Measurements from ENCODE around the gene BMF. TPM values are rescaled to one million over a fixed set of nuclear protein-coding genes. Genes with fewer than 3 reads are reported as not detected.
A peak's percentile ranks its signal among the peaks of the same experiment; 100 is the strongest.
"Not testable (repeated sequence)": the region's sequence is repeated elsewhere in the genome, so short reads cannot be mapped to it uniquely, and the experiment has no call there.

BMF gene
- total RNA-seq, 1 experiment from 2014 or later, result 18.7 TPM

DNA sequence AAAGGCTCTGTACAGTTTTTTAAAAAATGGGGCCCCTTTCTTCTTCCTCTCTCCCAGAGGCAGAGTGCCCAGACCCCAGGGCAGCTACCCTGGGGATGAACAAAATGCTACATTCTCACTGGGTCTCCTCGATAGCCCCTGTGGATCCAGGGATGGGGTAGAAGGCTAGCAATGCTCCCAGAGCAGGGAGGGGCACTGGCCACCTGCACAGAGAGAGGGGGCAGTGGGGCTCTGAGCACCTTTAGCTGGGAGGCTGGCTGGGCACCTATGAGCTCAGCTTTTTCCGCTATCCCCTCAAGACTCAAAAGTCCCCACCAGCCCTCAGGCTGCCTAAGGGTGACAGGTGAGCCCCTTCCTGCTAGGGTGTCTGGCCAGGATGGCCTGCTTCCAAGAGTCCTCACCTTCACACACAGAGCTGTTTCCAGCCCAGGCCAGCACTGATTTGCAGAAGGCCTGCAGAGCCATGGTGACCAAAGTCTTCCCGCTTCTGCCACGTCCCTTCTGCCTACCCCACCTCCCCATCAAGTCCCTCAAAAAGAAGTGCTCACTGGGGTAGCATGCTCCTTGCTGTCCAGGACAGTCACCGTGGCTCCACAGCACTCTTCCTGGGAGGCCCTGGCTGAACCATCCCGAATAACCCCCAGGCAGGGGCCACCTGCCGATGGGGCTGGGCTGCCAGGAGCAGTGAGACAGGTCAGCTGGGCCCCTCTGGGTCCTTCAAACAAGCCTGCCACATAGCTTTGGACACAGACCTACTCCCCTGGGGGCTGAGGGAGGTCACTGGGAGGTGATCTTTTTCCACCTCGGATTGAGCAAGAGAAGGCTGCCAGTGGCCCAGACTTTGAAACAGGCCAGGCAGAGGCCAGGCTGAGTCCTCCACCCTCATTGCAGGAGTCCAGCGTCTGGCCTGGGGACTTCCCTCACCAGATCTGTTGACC, 20.4 kb downstream of the BMF start:
- DNase-seq (ENCODE audit: low spot score), result no peak

DNA sequence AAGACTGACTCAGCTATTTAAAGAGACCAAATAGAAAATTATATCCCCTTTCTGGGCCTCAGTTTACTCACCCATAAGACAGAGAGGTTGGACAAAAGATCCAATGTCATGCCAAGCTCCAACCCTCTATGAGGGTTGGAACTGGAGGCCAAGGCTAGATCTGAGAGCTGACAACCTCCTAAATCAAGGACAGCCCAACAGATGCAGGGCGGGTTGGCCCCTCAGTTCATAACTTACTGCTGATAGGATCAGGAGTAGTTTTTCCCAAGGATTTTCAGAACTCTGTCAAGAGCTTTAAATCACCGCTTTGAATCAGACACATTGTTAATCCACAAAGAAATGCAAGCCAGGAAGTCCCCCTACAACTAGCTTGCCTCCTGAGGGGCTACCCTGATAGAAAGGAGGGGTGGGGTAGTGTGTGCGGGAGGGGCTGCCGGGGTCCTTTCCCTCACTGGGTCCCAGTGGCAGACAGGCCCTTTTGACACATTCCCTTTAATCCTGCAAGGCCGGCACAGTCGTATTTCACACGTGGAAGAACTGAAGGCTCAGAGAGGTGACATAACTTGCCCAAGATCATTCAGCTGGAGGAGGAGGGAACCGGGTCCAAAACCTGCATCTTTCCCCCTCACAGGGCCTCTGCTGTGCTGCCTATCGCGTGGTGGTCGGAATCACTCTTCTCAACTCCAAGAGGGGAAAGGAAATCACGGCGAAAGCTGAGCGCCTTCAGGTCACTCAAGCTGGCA, 21.4 kb downstream of the BMF start:
- DNase-seq (ENCODE audit: low spot score), result no peak

DNA sequence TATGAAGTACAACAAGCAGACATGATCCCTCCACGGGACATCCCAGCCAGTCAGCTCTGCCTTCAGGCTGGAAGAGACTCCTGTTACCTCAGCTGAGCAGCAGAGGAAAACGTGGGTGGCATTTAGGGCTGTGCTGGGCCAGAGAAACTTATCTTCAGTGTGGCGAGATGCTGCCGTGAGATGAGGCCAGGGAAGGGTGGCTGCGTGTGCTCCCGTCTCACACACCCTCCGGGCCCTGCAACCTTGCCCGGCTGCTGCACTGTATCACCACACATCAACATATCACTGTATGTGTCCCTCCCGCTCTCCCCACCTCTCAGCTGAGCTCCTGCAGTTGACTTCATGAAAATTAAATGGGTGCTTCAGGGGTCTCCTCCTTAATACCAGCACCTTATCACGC, 23.4 kb downstream of the BMF start:
- DNase-seq (ENCODE audit: low spot score), result peak; percentile 79

DNA sequence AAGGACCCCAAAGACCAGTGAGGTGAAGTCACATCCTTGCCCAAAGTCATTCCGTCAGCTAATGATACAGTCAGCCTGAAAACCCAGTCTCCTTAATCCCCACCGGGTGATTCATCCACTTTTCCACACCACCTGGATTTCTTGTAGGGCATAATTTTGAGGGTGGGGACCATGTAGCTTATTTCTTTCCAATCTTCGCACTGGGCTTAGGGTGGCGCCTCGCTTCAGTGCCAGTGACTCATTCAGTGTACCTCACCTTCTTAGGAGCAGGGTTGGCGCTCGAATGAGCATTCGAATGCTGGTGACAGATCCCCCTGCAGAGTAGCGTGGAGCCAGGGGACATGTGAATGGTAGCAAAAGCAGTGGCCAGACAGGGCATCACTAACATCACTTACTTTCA, 24.0 kb downstream of the BMF start:
- peak; percentile 73 for DNase-seq (ENCODE audit: low spot score)

DNA sequence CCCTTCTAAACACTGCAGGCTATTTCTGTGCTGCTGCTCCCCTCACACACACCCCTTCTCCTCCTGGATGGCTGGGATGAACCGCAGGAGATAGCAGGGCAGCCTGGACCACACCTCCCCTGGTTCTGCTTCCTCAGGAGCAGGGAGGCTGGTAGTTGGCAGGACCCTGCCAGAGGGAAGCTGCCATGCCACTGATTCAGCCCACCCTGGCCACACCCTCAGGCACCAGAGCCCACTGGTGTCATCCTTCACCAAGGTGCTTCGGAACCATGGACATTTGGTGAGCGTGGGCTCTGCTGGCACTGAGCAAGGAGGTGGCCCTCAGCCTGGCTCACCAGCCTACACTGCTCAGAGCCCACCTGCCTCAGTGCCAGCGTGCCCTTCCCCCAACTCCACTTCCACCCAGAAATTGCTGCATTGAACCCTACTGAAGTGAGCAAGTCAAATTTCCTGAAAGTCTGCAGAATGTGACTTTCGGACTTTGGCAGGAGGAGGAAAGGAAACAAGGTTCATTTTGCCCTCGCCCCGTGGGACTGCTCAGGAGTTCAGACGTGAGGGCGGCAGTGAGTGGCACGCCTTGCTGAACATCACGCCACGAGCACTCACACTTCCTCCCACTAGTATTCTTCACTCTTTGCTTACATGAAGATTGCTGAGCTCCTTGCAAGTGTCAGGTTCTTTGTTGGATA, 26.3 kb downstream of the BMF start:
- no peak for DNase-seq (ENCODE audit: low spot score)

DNA sequence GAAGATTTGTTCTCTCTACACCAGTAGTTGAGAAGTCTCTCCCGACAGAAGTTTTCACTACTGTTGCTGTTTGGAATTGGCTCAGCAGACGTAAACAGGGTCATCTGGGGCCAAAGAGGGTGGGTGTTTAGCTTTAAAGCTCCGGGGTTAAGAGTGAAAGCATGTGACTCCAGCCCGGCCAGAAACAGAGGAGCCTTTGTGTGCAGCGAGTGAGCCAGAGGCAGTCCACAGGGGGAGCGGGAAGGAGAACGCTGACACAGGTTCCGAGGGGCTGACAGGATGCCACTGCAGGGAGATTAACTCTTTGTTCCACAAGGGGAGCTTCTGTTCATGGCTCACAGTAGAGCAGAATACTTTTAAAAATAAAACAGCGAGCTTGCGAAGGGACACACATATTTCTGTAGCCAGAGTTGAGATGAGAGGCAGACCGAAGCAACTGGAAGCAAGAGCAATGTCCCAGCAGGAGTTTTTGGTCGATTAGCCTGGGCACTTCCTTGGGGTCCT, 26.9 kb downstream of the BMF start:
- DNase-seq (ENCODE audit: low spot score), result peak; percentile 93

DNA sequence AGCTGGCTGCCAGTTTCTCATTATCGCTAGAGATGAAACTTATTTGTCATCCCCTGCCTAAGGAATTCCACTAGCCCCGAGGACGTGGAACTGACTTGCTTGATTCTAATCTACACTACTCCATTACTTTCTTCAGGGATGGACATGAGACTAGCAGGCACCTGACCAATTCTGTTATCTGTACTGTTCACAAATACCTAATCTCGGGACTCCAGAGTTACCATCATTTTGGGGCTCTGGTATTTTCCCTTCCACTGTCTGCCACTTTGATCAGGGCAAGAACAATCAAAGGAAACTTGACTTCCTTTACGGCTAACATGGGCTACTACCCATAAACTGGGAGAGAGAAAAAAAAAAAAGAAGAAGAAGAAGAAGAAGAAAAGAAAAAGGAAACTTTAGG, 27.8 kb downstream of the BMF start:
- no peak for DNase-seq (ENCODE audit: low spot score)

DNA sequence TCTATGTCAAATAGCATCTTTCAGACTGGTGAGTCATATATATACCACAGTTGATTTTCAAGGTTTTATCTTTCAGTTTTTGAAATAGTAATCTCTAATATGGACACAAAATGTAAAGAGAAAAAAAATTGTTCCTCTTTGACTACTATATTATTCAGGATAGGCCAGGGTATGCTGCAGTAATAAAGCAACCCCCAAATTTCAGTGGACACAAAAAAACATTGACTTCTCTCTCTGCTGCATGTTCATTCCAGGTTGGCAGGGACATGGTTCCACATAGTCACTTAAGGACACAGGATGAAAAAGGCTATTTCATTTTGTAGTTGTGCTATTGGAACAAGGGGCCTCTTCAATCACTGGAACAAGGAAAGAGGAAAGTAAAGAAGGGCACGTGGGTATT, 28.6 kb downstream of the BMF start:
- no peak for DNase-seq (ENCODE audit: low spot score)

DNA sequence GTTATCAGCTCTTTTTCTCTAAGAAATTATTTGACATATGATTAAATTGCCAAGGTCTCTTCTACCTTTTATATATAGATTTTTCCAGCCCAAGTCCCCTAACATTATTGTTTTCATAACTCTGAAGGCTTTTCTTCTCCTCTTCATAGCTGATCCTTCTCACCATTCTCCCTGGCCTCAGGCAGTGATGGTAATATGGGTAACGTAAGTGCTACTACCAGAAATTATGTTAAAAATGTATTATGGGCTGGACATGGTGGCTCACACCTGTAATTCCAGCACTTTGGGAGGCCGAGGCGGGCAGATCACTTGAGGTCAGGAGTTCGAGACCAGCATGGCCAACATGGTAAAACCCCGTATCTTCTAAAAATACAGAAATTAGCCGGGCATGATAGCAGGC, 29.2 kb downstream of the BMF start:
- DNase-seq (ENCODE audit: low spot score), result no peak

DNA sequence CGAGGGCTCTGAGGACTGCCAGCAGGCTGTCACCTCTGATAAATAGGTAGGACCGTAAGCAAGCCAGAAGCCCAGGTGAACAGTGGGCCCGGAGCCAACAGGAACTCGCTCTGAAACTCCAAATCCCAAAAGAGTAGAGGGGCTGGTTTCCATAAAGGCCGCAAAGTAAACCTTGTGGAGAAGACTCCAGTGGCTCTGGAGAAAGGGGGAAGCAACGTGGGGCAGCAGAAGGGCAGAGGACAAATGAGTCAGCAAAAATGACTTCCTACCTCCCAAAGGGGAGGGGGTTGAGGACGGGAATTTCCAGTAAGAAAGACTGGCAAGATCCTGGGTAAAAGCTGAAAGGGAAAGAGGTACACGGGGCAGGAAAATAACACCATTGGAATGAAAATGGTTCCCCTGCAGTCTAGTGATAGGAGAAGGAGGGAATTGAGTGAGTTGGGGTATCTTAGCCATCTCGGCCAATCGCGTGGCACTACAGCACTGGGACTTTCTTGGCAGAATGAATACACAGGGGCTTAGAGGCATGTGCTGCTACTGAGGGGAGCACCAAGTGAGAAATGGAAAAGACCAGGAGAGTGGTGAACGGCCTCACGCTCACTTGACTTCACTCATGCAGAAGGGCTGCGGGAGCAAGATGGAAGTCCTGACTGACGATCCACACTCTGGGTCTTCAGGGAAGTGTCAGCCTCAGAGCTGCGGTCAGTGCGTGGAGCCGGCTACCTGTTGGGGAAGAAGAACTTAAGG, 33.2 kb downstream of the BMF start:
- peak; percentile 56 for DNase-seq (ENCODE audit: low spot score)

DNA sequence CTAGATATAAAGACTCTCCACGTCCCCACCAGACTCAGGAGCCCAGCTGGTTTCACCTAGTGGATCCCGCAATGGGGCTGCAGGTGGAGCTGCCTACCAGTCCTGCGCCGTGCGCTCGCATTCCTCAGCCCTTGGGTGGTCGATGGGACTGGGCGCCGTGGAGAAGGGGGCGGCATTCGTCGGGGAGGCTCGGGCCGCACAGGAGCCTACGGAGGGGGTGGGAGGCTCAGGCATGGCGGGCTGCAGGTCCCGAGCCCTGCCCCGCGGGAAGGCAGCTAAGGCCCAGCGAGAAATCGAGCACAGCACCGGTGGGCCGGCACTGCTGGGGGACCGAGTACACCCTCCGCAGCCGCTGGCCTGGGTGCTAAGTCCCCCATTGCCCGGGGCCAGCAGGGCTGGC, 34.0 kb downstream of the BMF start:
- not testable (repeated sequence) for DNase-seq (ENCODE audit: low spot score)

DNA sequence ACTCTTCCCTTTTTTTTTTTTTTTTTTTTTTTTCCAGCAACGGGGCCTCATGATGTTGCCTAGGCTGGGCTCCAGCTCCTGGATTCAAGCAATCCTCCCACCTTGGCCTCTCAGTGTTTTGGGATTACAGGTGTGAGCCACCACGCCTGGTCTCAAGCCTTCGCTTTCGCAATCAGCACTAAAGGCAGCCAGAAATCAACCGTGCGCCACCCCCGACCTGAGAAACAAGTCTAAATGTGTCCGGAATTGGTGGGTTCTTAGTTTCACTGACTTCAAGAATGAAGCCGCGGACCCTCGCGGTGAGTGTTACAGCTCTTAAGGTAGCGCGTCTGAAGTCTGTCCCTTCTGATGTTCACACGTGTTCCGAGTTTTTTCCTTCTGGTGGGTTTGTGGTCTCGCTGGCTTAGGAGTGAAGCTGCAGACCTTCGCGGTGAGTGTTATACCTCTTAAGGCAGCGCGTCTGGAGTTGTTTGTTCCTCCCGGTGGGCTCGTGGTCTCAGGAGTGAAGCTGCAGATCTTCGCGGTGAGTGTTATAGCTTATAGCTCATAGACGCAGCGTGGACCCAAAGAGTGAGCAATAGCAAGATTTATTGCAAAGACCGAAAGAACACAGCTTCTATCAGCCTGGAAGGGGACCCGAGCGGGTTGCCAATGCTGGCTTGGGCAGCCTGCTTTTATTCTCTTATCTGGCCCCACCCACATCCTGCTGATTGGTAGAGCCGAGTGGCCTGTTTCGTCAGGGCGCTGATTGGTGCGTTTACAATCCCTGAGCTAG, 34.8 kb downstream of the BMF start:
- DNase-seq (ENCODE audit: low spot score), result not testable (repeated sequence)

DNA sequence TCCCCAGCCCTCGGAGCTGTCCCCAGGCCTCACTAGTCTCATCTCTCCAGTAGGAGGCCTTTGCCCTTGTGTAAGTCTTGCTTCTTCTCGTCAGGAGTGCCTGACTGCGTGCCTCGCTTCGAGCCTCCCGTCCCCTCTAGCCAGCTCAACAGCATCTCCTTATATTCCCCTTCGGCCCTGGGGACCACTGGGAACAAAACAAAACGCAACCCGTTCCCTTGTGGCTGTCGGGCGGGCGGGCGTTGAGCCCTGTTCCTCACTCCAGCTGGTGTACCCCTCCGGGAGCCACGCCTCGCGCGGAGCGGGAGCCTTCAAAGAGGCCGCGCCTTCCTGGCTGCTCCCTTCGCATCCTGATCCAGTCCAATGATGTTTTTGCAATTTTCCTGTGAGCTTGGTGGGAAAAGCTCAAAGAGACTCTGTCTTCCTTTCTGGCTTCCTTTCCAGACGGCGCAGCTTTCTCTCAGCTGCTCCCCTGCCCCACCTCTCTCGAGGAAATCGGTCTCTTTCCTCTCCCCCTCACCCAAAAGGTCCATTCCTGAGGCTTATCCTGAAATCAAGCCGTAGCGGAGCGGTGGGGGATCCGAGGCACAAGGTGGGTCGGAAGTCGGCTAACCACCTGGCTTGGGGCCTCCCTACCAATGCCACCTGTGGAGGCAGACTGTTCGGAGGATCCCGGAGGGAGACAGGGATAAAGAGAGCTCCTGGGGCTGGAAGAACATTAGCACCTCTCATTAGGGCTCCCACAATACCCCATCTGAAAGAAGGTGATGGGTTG, 36.3 kb downstream of the BMF start:
- DNase-seq (ENCODE audit: low spot score), result no peak

DNA sequence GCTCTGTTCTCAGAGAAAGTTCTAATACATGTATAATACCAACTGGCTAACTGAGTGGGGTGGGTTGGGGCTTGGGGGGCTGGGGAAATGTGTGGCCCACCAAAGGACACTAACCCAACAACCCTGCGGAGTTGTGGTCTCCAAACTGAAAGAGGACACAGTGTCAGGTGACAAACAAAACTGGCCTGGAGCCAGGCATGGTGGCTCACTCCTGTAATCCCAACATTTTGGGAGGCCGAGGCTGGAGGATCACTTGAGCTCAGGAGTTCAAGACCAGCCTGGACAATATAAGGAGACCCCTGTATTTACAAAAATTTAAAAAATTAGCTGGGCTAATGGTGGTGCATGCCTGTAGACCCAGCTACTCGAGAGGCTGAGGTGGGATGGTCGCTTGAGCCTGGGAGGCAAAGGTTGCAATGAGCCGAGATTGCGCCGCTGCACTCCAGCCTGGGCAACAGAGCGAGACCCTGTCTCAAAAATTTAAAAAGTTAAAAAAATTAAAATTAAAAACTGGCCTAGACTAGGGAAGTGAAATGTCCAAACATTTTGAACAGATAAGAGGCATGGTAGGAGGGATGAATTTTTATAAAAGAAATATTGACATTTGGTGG, 38.0 kb downstream of the BMF start:
- no peak for DNase-seq (ENCODE audit: low spot score)

DNA sequence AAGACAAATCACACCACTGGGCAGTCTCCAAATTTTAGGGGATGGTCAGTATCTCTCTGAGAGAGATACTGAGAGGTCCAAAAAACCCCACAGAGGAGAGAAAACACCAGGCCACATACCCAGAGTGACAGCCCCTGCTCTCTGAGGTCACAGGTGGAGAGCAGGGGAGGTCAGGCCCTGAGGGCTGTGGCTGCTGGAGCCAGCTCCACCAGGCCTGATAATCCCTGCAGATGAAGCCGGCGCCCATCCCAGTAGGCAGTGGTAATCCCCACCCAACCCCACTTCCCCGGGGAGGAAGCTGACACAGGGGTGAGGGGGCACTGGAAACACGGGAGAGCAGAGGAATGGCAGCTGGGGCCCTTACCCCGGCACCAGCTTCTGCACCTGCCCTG, 38.5 kb downstream of the BMF start:
- no peak for DNase-seq (ENCODE audit: low spot score)

DNA sequence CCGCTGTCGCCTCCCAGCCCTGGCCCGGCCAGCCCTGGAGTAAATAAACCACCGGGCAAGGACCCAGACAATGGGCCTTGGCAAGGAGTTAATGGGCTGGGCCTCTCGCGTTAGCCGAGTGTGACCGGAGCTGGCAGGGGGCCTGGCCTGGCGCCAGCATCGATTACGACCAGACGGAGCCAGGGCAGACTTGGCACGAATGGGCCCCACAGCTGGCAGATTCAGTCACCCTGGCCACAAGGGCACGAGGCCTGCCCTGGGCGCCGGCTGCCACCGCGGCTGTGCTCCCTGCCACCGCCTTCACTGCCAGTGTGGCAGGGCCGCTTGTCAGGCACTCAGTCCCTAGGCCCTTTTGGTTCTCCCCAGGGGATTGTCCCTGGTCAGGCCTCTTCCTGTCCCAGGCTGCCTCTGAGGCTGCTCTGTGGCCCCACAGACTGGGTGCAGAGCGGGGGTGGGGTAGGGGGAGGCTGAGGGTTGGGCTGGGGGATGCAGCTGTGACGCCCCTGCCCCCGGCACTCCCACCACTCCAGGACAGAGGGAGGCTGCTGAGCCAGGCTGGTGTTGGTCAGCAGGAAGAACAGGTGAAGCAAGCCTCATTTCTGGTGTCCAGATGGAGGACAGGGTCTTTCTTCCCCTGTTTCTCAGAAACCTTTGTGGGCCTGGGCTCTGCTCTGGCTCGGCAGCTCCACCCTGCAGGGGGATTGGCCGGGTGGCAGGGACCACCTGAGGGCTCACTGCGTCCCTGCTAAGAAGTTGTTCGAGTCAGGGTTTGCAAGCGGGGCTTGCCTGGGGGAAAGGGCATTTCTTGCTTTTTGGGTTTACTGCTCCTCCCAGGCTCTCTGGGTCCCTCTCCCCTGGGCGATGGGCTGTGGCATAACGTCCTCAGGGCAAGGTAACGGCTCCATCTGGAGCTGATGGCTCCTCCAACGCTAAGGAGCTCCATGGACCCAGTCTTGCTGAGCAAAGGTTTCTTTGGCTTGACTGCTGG, 39.2 kb downstream of the BMF start:
- DNase-seq (ENCODE audit: low spot score), result peak; percentile 98

DNA sequence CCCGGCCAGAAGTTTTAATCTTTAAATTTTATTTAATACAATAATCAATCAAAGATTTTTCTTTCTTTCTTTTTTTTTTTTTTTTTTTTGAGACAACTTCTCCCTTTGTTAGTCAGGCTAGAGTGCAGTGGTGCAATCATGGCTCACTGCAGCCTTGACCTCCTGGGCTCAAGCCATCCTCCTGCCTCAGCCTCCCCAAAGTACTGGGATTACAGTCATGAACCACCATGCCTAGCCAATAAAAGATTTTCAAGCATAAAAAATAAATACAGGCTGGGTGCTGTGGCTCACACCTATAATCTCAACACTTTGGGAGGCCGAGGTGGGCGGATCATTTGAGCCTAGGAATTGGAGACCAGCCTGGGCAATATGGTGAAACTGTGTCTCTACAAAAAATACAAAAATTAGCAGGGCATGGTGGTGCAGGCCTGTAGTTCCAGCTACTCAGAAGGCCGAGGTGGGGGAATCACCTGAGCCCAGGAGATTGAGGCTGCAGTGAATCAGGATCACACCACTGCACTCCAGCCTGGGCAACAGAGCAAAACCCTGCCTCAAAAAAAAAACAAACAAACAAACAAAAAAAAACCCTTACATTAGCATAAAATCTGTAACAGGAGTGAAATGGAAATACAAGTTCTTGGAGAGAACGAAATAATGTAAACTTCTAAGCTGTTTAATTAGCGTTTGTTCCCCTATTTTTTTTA, 40.6 kb downstream of the BMF start:
- DNase-seq (ENCODE audit: low spot score), result no peak

DNA sequence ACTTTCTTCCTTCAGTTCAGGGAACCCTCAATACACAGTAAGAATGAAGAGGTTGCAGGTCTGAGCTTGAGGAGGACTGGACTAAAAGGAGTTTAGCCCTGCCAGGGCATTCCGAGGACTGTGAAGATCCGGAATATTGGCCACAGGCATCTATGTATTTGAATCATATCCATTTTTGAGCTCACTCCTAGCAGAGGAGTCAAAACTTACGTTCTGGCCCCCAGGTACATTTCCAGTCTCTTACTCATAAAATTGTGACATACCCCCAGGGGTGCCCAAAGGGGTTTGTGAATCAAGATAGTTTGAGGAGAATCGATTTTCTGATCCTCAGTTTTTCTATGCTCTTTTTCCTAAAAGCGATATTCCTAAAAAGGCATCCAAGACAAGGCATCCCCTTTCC, 42.1 kb downstream of the BMF start:
- DNase-seq (ENCODE audit: low spot score), result no peak
